Tibial nerve (tissue), 4 donors: ENCODE results near the gene IL10RA.
"Not testable (repeated sequence)": the region's sequence is repeated elsewhere in the genome, so short reads cannot be mapped to it uniquely, and the experiment has no call there.

ENCODE experiments used
- EP300 ChIP-seq, 2 donors: sonication (generic); formaldehyde crosslinking; IDR thresholded peaks; one replicate each; pipeline ENCODE4 v1.6.1; 2017; ENCODE audit warnings: antibody characterized with exemption in 2 of 2, mild to moderate bottlenecking in 1 of 2
- TF ChIP-seq, protein P1 (sequence below), 5 experiments: fragments of 200-600 bp in 3 of 5; fragments of 450-650 bp in 2 of 5; sonication (generic) in 3 of 5; IDR thresholded peaks; one replicate each; pipeline ENCODE4 v1.5.1; 2016 to 2019; ENCODE audit warnings: antibody characterized with exemption in 5 of 5, mild to moderate bottlenecking in 3 of 5, moderate library complexity in 2 of 5

DNA sequence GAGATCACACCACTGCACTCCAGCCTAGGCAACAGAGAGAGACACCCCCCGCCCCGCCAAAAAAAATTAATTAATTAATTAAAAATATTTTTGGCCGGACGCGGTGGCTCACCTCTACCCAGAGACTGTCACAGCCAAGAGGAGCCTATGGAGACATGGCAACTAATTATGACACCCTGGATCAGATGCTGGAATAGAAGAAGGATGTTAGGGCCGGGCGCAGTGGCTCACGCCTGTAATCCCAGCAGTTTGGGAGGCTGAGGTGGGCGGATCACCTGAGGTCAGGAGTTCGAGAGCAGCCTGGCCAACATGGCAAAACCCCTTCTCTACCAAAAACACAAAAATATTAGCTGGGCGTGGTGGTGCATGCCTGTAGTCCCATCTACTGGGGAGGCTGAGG lies 37.7 kb upstream of the IL10RA start:
- TF ChIP-seq, protein P1, sequence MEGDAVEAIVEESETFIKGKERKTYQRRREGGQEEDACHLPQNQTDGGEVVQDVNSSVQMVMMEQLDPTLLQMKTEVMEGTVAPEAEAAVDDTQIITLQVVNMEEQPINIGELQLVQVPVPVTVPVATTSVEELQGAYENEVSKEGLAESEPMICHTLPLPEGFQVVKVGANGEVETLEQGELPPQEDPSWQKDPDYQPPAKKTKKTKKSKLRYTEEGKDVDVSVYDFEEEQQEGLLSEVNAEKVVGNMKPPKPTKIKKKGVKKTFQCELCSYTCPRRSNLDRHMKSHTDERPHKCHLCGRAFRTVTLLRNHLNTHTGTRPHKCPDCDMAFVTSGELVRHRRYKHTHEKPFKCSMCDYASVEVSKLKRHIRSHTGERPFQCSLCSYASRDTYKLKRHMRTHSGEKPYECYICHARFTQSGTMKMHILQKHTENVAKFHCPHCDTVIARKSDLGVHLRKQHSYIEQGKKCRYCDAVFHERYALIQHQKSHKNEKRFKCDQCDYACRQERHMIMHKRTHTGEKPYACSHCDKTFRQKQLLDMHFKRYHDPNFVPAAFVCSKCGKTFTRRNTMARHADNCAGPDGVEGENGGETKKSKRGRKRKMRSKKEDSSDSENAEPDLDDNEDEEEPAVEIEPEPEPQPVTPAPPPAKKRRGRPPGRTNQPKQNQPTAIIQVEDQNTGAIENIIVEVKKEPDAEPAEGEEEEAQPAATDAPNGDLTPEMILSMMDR (IDR thresholded peaks at IDR 0.05), result not testable (repeated sequence)
- TF ChIP-seq EP300 (IDR thresholded peaks at IDR 0.05), result not testable (repeated sequence)
